Measurements from ENCODE around the gene FCRL1. TPM values are rescaled to one million over a fixed set of nuclear protein-coding genes. Genes with fewer than 3 reads are reported as not detected.

Gene FCRL1
- total and polyA plus RNA-seq, 2 of the 8 experiments (the other 6 are each of a cell fraction or from before 2014, with no cell fraction given) = not detected

DNA sequence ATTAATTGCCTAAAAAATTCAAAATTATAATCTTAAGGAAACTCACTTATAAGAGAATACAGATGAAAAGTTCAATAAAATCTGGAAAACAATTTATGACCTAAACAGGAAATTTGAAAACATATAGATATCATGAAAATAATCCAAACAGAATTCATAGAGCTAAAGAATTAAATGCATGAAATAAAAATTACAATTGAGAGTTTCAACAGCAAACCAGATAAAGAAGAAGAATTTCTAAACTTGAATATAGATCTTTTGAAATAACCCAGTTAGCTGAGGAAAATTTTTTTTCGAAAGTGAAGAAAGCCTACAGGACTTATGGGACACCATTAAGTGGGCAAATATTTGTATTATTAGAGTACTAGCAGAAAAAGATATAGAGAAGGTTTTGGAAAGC lies 6.7 kb downstream of the FCRL1 start:
- Histone ChIP-seq H4K5ac (ENCODE audit: insufficient read length, low read depth, low read length) (no peak overlapping the region), H3K9me3 (ENCODE audit: insufficient read depth in 2 of 2, low read depth in 1 of 2, low read length in 1 of 2) (no peaks in the 10 kb centered on the region), H3K4me1 (replicated peaks in 1 of 4; ENCODE audit: control insufficient read depth in 3 of 4, insufficient read depth in 4 of 4, low read length in 3 of 4) (no peaks in the 10 kb centered on the region), H3K79me2 (ENCODE audit: control insufficient read depth in 1 of 2, insufficient read depth in 2 of 2, low read length in 2 of 2) (no peaks in the 10 kb centered on the region), H2BK5ac (ENCODE audit: low read depth, low read length) (no peak overlapping the region), H3K23ac (ENCODE audit: insufficient read length) (no peak overlapping the region), H2BK12ac (ENCODE audit: low read depth, low read length) (no peak overlapping the region), H4K20me1 (replicated peaks in 1 of 2; ENCODE audit: control insufficient read depth in 1 of 2, insufficient read depth in 2 of 2, low read length in 2 of 2) (no peaks in the 10 kb centered on the region), H3K36me3 (ENCODE audit: control insufficient read depth in 2 of 4, insufficient read depth in 4 of 4, low read length in 3 of 4) (no peaks in the 10 kb centered on the region), H3K18ac (ENCODE audit: extremely low read depth, low read length) (no peak overlapping the region), H3K27ac (ENCODE audit: low read depth, low read length) (no peak overlapping the region), H3K56ac (replicated peaks; ENCODE audit: insufficient read length, low read depth, low read length) (no peak overlapping the region), H4K8ac (ENCODE audit: extremely low read depth, insufficient read depth, low read length) (no peak overlapping the region), H3K79me1 (ENCODE audit: low read depth, low read length) (no peaks in the 10 kb centered on the region), H3K27me3 (replicated peaks in 1 of 4; ENCODE audit: control insufficient read depth in 3 of 4, extremely low read depth in 1 of 4, insufficient read depth in 3 of 4, low read length in 3 of 4) (no peaks in the 10 kb centered on the region), H2BK20ac (ENCODE audit: low read length) (no peak overlapping the region), H3K4me3 (ENCODE audit: extremely low read depth in 1 of 4, insufficient read depth in 2 of 4, low read depth in 3 of 4, low read length in 4 of 4) (no peak overlapping the region), H2AFZ (ENCODE audit: low read length) (no peak overlapping the region), H2AK5ac (ENCODE audit: low read depth, low read length) (no peak overlapping the region), H3K9ac (replicated peaks in 1 of 4; ENCODE audit: extremely low read depth in 1 of 4, low read depth in 3 of 4, low read length in 3 of 4) (no peak overlapping the region), H3K23me2 (ENCODE audit: low read depth, low read length) (no peaks in the 10 kb centered on the region), H2BK120ac (replicated peaks; ENCODE audit: low read depth, low read length) (no peak overlapping the region), H3K14ac (ENCODE audit: insufficient read length) (no peak overlapping the region), H4K91ac (replicated peaks; ENCODE audit: insufficient read length, low read length) (no peak overlapping the region), H3K4me2 (ENCODE audit: insufficient read depth in 1 of 2, low read depth in 2 of 2, low read length in 2 of 2) (no peak overlapping the region), H3K4ac (replicated peaks; ENCODE audit: insufficient read length, low read depth, low read length) (no peak overlapping the region), H2BK15ac (ENCODE audit: low read length) (no peak overlapping the region)
- 91% methylated on average over 1 of the region's 1 CpG; no CpG with 5 or more reads in 1 of the 2 experiments for WGBS, 2 experiments (ENCODE audit: extremely low coverage in 1 of 2, insufficient coverage in 1 of 2, insufficient read length in 1 of 2, insufficient replicate concordance in 2 of 2, low coverage in 1 of 2, low lambda C conversion rate in 2 of 2, missing lambda C conversion rate in 1 of 2)
- ChIA-PET POLR2A (ENCODE audit: partially characterized antibody) (no interaction called here), CTCF (ENCODE audit: partially characterized antibody) (no interaction called here)
- TF ChIP-seq EZH2 (IDR thresholded peaks at IDR 0.05; ENCODE audit: low read depth, low read length, severe bottlenecking) = no peak
- DNase-seq (ENCODE audit: low read depth in 1 of 2, low spot score in 2 of 2) (no peak), FAIRE-seq (no peak)

All from H1 (cell line).